Measurements from ENCODE around the gene MAGED2.

- TF ChIP-seq CTCF (IDR thresholded peaks at IDR 0.05) (no peak), POLR2AphosphoS5 (IDR thresholded peaks at IDR 0.05) (no peak), EP300 (IDR thresholded peaks at IDR 0.05) (no peak)
Measured at GRCh38 chrX:54798137-54798536, 9.4 kb upstream of the MAGED2 start, which contains the start of gene ITIH6.

All from esophagus muscularis mucosa (tissue), 4 donors.